Measurements from ENCODE around the gene SUN2. TPM values are rescaled to one million over a fixed set of nuclear protein-coding genes. Genes with fewer than 3 reads are reported as not detected.

The SUN2 gene
- total RNA-seq, 1 experiment from 2014 or later, result 23.3 TPM

DNA sequence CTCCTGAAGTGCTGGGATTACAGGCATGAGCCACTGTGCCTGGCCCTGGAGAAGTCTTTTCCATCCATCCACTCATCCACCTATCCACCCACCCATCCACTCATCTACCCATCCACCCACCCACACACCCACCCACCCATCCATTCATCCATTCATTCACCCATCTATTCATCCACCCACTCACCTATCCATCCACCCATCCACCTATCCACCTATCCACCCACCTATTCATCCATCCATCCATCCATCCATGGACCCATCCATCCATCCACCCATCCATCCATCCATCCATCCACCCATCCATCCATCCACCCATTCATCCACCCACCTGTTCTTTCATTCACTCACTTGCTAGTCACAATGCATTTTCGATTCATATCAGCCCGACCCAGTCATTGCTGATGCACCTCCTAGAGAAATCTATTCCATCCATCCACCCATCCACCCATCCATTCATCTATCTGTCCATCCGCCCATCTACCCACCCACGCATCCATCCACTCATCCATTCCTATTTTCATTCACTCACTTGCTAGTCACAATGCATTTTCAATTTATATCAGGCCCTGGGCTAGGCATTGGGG lies 17.7 kb upstream of the SUN2 start:
- no peak for DNase-seq
- Histone ChIP-seq H3K27me3 (ENCODE audit: low read length) (no peaks in the 10 kb centered on the region), H4K20me1 (ENCODE audit: insufficient read depth, low read depth, low read length) (no peaks in the 10 kb centered on the region)

DNA sequence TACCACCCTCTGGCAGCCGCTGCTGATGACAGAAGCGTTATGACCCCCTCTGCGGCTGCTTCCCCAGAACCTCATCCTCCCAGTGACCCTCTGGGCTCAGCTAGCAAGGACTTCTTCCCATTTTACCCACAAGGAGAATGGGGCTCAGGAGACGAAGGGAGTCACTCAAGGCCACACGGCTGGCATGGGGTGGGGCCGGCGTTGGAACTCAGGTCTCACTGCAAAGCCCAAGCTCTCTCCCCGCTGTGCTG lies 16.8 kb upstream of the SUN2 start:
- Histone ChIP-seq H3K4me2 (ENCODE audit: low read depth, low read length, poor library complexity, severe bottlenecking) (no peak overlapping the region), H2AFZ (ENCODE audit: low read length) (no peak overlapping the region), H3K27me3 (ENCODE audit: low read length) (no peaks in the 10 kb centered on the region), H3K4me3 (ENCODE audit: low read length) (no peak overlapping the region), H4K20me1 (ENCODE audit: insufficient read depth, low read depth, low read length) (no peaks in the 10 kb centered on the region), H3K9ac (ENCODE audit: low read length) (no peak overlapping the region), H3K36me3 (ENCODE audit: insufficient read depth, low read length) (no peaks in the 10 kb centered on the region), H3K9me2 (replicated peaks; ENCODE audit: insufficient read depth, low read length) (no peaks in the 10 kb centered on the region), H3K79me2 (ENCODE audit: low read length) (no peaks in the 10 kb centered on the region), H3K27ac (ENCODE audit: low read length) (no peak overlapping the region), H3K4me1 (ENCODE audit: low read length) (no peaks in the 10 kb centered on the region), H3K9me3 (ENCODE audit: low read length) (no peaks in the 10 kb centered on the region)
- DNase-seq, result no peak

More for the DNA sequence above, 17.7 kb upstream of the SUN2 start:
- no peak overlapping the region for H3K4me2 ChIP-seq (ENCODE audit: low read depth, low read length, poor library complexity, severe bottlenecking)
- no peaks in the 10 kb centered on the region for H3K79me2 ChIP-seq (ENCODE audit: low read length)
- H3K4me3 ChIP-seq (ENCODE audit: low read length), result no peak overlapping the region
- no peaks in the 10 kb centered on the region for H3K4me1 ChIP-seq (ENCODE audit: low read length)
- no peak overlapping the region for H2AFZ ChIP-seq (ENCODE audit: low read length)
- no peak overlapping the region for H3K27ac ChIP-seq (ENCODE audit: low read length)
- H3K36me3 ChIP-seq (ENCODE audit: insufficient read depth, low read length), result no peaks in the 10 kb centered on the region
- no peaks in the 10 kb centered on the region for H3K9me3 ChIP-seq (ENCODE audit: low read length)
- no peak overlapping the region for H3K9ac ChIP-seq (ENCODE audit: low read length)
- H3K9me2 ChIP-seq (replicated peaks; ENCODE audit: insufficient read depth, low read length), result no peaks in the 10 kb centered on the region

DNA sequence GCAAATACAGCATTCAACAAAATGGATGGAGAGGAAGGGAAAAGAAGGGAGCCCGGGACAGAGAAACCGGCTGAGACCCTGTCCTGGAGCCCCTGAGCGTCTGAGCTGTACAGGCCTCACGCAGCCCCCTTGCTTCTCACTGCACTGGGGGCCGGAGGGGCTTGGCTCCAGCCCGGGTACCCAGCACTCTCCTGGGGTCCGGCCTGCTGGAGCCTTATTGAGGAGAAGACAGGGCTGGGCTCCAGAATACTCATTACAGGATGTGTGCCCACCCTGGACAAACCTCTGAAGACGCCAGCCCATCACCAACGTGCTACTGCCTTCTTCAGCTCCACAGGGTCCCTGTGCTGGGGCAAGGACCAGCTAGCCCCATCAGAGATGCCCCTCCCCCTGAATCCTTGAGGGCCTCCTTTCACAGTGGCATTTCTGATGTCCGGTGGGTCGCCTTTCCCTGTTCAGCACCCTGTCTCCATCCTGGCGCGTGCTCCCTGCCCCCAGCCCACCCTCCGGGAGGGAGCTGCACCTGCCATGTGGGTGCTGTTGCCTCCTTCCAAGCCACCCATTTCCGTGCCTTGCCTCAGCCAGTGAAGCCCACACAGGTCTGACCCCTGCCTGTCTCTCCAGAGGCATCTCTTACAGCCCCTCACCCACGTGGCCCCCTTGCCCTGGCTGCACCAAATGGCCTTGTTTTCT lies 14.6 kb upstream of the SUN2 start:
- Histone ChIP-seq H3K9me3 (ENCODE audit: low read length) (no peaks in the 10 kb centered on the region), H3K79me2 (ENCODE audit: low read length) (no peaks in the 10 kb centered on the region), H3K27me3 (ENCODE audit: low read length) (no peaks in the 10 kb centered on the region), H3K9me2 (replicated peaks; ENCODE audit: insufficient read depth, low read length) (no peaks in the 10 kb centered on the region), H3K27ac (ENCODE audit: low read length) (no peak overlapping the region), H2AFZ (ENCODE audit: low read length) (no peak overlapping the region), H3K4me3 (ENCODE audit: low read length) (no peak overlapping the region), H4K20me1 (ENCODE audit: insufficient read depth, low read depth, low read length) (no peaks in the 10 kb centered on the region), H3K36me3 (ENCODE audit: insufficient read depth, low read length) (no peaks in the 10 kb centered on the region), H3K4me1 (ENCODE audit: low read length) (no peaks in the 10 kb centered on the region), H3K9ac (ENCODE audit: low read length) (no peak overlapping the region), H3K4me2 (ENCODE audit: low read depth, low read length, poor library complexity, severe bottlenecking) (no peak overlapping the region)
- no peak for DNase-seq

DNA sequence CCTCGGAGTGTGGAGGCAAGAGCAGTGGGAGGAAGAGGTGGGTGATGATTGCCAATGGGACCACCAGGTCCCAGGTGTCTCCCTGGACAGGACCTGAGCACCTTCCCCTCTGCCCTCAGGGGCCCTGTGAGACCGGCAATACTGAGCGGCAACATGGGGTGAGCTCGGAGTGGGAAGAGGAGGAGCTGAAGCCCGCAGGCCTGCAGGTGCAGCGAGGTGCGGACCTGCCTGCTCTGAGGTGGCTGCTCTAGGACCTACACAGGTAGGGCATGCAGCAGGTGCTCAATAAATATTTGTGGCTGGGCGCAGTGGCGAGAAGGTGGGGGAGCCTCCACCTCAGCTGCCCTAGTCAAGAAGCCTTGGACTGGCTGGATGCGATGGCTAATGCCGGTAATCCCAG lies 12.2 kb upstream of the SUN2 start:
- Histone ChIP-seq H3K4me2 (ENCODE audit: low read depth, low read length, poor library complexity, severe bottlenecking) (no peak overlapping the region), H3K9me2 (replicated peaks; ENCODE audit: insufficient read depth, low read length) (no peaks in the 10 kb centered on the region), H3K79me2 (ENCODE audit: low read length) (no peaks in the 10 kb centered on the region), H4K20me1 (ENCODE audit: insufficient read depth, low read depth, low read length) (no peaks in the 10 kb centered on the region), H3K4me1 (ENCODE audit: low read length) (no peaks in the 10 kb centered on the region), H3K9ac (ENCODE audit: low read length) (no peak overlapping the region), H3K36me3 (ENCODE audit: insufficient read depth, low read length) (no peaks in the 10 kb centered on the region), H3K27me3 (ENCODE audit: low read length) (no peaks in the 10 kb centered on the region), H3K9me3 (ENCODE audit: low read length) (no peaks in the 10 kb centered on the region), H2AFZ (ENCODE audit: low read length) (no peak overlapping the region), H3K27ac (ENCODE audit: low read length) (no peak overlapping the region), H3K4me3 (ENCODE audit: low read length) (no peak overlapping the region)
- no peak for DNase-seq

DNA sequence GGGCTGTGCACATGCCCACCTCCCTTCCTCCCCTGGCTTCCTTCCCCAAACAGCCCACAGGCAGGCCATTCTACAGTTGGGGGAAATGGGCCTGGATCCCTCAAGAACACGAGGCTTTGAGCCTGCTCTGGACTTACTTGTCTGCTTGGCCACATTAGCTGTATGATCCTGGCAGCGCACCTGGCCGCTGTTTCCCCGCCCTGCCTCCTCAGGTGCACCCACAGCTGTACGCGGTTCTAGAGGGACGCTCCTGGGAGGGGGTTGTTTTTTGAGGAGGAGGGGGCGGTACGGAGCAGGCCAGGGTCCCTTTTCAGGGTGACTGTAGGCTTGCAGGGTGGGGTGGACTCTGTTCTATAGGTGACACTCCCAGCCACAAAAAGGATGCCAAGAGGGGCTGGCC lies 11.5 kb upstream of the SUN2 start:
- no peak for DNase-seq
- H3K27me3 ChIP-seq (ENCODE audit: low read length), result no peaks in the 10 kb centered on the region
- H3K9ac ChIP-seq (ENCODE audit: low read length), result no peak overlapping the region
- no peaks in the 10 kb centered on the region for H3K9me3 ChIP-seq (ENCODE audit: low read length)
- no peaks in the 10 kb centered on the region for H3K79me2 ChIP-seq (ENCODE audit: low read length)
- H3K4me2 ChIP-seq (ENCODE audit: low read depth, low read length, poor library complexity, severe bottlenecking), result no peak overlapping the region
- H3K4me3 ChIP-seq (ENCODE audit: low read length), result no peak overlapping the region
- H2AFZ ChIP-seq (ENCODE audit: low read length), result no peak overlapping the region
- H3K27ac ChIP-seq (ENCODE audit: low read length), result no peak overlapping the region
- H3K4me1 ChIP-seq (ENCODE audit: low read length), result no peaks in the 10 kb centered on the region
- H3K36me3 ChIP-seq (ENCODE audit: insufficient read depth, low read length), result no peaks in the 10 kb centered on the region
- no peaks in the 10 kb centered on the region for H3K9me2 ChIP-seq (replicated peaks; ENCODE audit: insufficient read depth, low read length)
- no peaks in the 10 kb centered on the region for H4K20me1 ChIP-seq (ENCODE audit: insufficient read depth, low read depth, low read length)

DNA sequence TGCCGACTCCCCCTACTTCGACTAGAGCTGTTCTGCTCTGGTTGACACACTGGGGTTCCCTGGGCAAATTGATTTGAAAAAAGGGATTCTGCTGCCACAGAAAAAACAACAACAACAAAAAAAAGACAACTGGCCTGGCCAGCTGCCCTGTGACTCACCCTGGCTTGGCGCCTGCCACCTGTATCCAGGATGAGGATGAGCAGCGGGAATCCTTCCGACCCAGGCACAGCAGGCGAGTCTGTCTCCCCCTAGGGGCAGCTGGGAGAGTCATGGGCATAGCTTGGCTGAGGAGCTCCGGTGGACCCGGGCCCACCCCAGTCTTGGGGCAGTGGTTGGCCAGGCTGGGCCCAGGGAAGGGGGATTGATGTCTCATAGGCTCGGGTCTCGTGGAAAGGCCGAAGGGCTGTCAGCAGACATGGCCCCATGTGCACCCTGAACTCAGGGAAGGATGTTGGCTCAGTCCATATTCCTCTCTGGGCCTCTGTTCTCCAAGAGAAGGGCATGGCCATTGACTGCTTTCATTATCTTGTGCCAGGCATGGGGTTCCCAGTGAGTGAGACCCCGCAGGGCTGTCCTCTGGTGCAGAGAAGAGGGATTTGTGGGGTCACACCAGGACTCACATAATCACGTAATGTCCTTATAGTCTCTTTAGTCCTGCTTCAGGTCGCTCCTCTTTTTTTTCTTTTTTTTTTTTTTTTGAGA lies 10.4 kb upstream of the SUN2 start:
- peak; percentile 64 for DNase-seq

DNA sequence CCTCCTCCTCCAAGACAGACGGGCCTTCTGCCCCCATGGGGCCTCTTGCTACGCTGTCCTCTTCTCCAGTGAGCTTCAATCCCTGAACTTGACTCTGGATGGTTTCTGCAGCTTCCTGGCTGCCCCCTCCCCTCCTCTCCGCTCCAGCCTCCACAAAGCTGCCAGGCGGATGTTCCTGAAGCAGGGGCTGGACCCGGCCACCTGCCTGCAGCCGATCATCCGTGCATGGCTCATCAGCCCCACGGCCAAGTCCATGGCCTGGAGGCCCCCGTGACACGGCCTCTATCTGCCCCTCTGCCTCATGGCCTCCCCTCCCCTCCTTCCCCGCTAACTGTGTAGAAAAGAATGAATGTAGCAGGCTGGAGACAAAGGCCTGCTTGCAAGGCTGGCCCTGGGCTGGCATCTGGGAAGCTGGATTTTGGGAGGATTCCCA lies 6.8 kb upstream of the SUN2 start:
- H3K36me3 ChIP-seq (ENCODE audit: insufficient read depth, low read length), result no peaks in the 10 kb centered on the region
- no peaks in the 10 kb centered on the region for H3K9me2 ChIP-seq (replicated peaks; ENCODE audit: insufficient read depth, low read length)
- H3K79me2 ChIP-seq (ENCODE audit: low read length), result no peaks in the 10 kb centered on the region
- no peak overlapping the region for H3K27ac ChIP-seq (ENCODE audit: low read length)
- DNase-seq, result no peak
- H3K4me2 ChIP-seq (ENCODE audit: low read depth, low read length, poor library complexity, severe bottlenecking), result no peak overlapping the region
- H3K9me3 ChIP-seq (ENCODE audit: low read length), result no peaks in the 10 kb centered on the region
- no peak overlapping the region for H2AFZ ChIP-seq (ENCODE audit: low read length)
- H3K4me3 ChIP-seq (ENCODE audit: low read length), result no peak overlapping the region
- no peaks in the 10 kb centered on the region for H4K20me1 ChIP-seq (ENCODE audit: insufficient read depth, low read depth, low read length)
- no peaks in the 10 kb centered on the region for H3K27me3 ChIP-seq (ENCODE audit: low read length)
- H3K4me1 ChIP-seq (ENCODE audit: low read length), result peaks cover 3% of the 10 kb centered on the region
- no peak overlapping the region for H3K9ac ChIP-seq (ENCODE audit: low read length)

More for the DNA sequence above, 10.4 kb upstream of the SUN2 start:
- Histone ChIP-seq H2AFZ (ENCODE audit: low read length) (no peak overlapping the region), H3K9ac (ENCODE audit: low read length) (no peak overlapping the region), H3K27me3 (ENCODE audit: low read length) (no peaks in the 10 kb centered on the region), H3K4me2 (ENCODE audit: low read depth, low read length, poor library complexity, severe bottlenecking) (no peak overlapping the region), H3K79me2 (ENCODE audit: low read length) (no peaks in the 10 kb centered on the region), H3K4me3 (ENCODE audit: low read length) (no peak overlapping the region), H3K27ac (ENCODE audit: low read length) (no peak overlapping the region), H3K36me3 (ENCODE audit: insufficient read depth, low read length) (no peaks in the 10 kb centered on the region), H3K4me1 (ENCODE audit: low read length) (no peaks in the 10 kb centered on the region; the same call in 1 of the 2 replicates), H3K9me3 (ENCODE audit: low read length) (no peaks in the 10 kb centered on the region), H3K9me2 (replicated peaks; ENCODE audit: insufficient read depth, low read length) (no peaks in the 10 kb centered on the region), H4K20me1 (ENCODE audit: insufficient read depth, low read depth, low read length) (no peaks in the 10 kb centered on the region)

DNA sequence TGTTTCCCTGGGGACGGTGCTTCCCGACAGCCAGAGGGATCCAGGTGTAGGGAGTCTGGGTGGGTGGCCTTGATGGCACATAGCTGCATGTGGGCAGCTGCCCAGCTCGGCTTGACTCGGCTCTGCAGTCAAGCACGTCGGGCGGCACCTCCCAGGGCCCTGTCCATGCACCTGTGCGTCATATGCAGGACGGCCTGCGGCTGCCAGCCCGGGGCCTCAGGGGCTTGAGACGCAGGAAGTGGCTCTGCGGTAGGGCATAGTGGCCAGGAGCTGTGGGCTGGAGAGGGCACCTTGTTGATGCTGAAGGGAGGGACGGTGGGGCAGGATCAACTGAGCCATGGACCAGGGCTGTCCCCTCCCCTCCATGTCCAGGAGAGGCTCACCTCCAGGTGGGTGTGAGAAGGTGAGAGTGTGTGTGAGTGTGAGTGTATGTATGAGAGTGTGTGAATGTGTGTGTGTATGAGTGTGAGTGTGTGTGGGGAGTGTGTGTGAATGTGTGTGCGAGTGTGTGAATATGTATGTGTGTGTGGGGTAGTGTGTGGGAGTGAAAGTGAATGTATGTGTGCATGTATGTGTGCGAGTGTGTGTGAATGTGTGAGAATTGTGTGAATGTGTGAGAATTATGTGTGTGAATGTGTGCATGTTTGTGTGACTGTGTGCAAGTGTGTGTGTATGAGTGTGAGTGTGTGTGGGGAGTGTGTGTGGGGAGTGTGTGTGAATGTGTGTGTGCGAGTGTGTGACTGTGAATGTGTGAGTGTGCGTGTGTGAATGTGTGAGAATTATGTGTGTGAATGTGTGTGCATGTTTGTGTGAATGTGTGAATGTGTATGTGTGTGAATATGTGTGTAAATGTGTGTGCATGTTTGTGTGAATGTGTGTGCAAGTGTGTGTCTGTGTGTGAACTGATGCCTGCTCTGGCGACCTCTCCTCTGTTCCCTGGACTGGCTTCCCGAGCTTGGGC lies 5.7 kb upstream of the SUN2 start:
- Histone ChIP-seq H3K27me3 (ENCODE audit: low read length) (no peaks in the 10 kb centered on the region), H3K4me2 (ENCODE audit: low read depth, low read length, poor library complexity, severe bottlenecking) (no peak overlapping the region), H3K4me1 (ENCODE audit: low read length) (peaks cover 9% of the 10 kb centered on the region), H2AFZ (ENCODE audit: low read length) (no peak overlapping the region), H3K79me2 (ENCODE audit: low read length) (no peaks in the 10 kb centered on the region), H3K9me3 (ENCODE audit: low read length) (no peaks in the 10 kb centered on the region), H3K9ac (ENCODE audit: low read length) (no peak overlapping the region), H3K4me3 (ENCODE audit: low read length) (no peak overlapping the region), H3K36me3 (ENCODE audit: insufficient read depth, low read length) (no peaks in the 10 kb centered on the region), H3K27ac (ENCODE audit: low read length) (no peak overlapping the region), H4K20me1 (ENCODE audit: insufficient read depth, low read depth, low read length) (no peaks in the 10 kb centered on the region), H3K9me2 (replicated peaks; ENCODE audit: insufficient read depth, low read length) (no peaks in the 10 kb centered on the region)
- no peak for DNase-seq
